ENCODE data around the gene ADAMTS2.

Gene ADAMTS2

GRCh38 chr5:179345433-179346321, at the start of gene ADAMTS2:
Gene ADAMTS2, minus strand, starts transcription at chr5:179345461. Its CDS starts 133 bp downstream, at chr5:179345328.
- DNase-seq (ENCODE audit: low read depth) = peak; percentile 72

DNA sequence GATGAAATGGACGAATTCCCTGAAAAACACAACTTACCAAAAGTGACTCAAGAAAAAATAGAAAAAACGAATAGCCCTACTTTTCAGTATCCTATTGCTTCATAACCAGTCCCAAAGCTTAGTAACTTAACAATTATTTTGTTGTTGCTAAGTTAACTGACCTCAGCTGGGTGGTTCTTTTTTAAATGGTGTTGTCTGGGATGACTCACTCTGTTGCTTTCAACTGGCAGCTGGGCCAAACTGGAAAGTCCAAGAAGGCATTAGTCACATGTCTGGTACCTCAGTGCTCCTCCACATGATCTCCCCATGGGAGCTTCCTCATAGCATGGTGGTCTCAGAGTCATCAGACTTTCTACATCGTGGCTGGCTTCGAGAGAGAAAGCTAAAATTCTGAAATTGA, 47.8 kb upstream of the ADAMTS2 start:
- peak; percentile 93 for DNase-seq (ENCODE audit: low read depth)

- DNase-seq (ENCODE audit: low read depth) = no peak
These were observed 42.2 kb upstream of the ADAMTS2 start for GRCh38 chr5:179387151-179388110.

DNA sequence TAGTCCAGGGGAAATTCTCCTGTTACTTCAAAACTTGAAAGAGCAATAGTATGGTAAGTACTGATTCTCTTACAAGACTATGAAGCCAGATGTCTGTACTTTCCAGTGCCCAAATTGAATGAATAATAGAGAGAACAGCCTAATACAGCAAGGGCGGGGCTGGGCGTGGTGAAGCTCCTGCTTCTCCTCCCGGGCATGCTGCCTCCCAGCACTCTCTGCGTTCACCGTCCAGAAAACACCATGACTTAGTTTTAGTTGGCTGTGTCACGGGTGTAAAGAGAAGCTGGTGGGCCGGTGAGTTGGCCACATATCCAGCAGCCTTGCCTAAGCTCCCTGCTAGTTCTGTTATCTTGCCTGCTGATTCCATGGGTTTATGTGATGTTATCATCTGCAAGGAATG, 40.7 kb upstream of the ADAMTS2 start:
- no peak for DNase-seq (ENCODE audit: low read depth)

DNA sequence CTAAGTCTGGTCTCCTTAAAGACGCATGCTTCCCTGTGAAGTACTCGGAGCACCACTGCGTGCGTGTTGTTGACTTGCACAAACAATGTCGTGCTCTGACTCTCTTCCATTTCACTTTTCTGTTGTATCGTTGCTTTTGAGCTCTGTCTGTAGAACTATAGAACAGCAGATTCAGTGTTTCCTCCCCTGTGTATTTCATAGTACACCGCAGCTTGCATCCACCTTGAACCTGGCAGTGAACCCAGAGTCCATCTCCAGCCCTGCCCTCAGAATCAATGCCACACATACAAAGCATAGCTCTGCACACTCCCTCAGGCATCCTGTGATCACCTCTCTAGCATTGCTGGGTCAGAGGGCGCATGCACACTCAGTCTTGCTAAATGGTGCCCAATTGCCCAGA, 37.2 kb upstream of the ADAMTS2 start:
- no peak for DNase-seq (ENCODE audit: low read depth)

- no peak for DNase-seq (ENCODE audit: low read depth)
These were observed 36.4 kb upstream of the ADAMTS2 start for GRCh38 chr5:179381691-179382090.

DNA sequence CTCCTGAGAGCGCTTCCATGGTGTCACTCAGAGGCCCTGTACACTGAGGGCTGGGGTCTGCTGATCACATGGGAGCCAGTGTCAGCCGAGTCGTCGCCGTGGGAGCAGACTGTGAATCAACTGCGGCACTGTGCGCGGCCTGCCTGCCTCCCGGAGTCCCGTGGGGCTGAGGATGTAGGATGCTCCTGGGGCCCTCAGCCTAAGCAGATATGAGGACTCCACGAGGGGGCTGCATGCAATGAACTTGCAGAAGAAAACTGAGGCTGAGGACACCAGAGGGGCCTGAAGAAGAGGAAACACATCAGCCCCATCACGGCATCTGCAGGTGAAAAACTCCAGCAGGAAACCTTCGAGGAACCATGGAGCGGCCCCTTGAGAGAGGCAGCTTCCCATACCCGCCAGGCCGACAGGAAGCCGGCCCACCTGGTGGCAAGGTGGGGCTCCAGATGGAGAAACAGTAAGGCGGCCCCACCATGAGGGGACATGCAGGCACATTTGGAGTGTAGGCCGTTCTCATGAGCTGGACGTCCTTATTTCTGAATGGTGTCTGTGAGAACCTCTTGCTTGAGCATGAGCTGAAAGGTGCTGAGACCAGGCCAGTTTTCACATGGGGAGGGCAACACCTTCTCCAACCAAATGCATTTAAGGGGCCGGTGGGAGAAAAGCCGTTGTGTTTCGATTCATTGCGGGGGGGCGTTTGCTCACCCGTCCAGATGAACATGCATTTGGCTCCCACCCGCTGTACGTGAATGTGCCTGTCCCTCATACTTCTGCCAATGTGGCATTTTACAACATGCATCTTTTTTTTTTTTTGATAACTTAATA, 35.2 kb upstream of the ADAMTS2 start:
- DNase-seq (ENCODE audit: low read depth) = no peak

DNA sequence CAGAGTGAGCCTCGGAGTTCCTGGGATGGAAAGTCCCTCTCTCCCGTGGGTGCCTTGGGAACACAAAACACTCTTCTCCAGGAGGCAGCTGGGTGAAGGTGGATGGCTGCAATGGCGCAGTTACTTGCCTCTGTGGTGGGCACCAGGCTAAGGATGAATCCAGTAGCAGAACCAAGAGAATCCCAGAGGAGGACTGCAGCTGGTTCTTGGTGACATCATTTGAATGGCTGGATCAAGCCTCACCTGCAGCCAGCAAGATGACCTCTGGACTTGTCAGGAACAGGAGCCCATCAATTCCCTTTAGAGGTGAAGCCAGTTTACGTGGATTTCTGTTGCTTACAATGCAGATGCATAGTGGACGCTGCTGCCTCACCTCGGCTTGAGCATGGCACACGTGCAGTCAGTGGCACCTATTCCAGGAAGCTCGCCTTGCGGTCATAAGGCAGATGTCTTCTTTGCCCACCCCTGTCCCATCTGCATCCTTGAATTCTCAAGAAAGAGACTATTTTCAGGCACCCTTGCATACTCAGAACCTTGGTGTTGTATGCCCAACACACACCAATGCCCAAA, 34.1 kb upstream of the ADAMTS2 start:
- DNase-seq (ENCODE audit: low read depth) = no peak

DNA sequence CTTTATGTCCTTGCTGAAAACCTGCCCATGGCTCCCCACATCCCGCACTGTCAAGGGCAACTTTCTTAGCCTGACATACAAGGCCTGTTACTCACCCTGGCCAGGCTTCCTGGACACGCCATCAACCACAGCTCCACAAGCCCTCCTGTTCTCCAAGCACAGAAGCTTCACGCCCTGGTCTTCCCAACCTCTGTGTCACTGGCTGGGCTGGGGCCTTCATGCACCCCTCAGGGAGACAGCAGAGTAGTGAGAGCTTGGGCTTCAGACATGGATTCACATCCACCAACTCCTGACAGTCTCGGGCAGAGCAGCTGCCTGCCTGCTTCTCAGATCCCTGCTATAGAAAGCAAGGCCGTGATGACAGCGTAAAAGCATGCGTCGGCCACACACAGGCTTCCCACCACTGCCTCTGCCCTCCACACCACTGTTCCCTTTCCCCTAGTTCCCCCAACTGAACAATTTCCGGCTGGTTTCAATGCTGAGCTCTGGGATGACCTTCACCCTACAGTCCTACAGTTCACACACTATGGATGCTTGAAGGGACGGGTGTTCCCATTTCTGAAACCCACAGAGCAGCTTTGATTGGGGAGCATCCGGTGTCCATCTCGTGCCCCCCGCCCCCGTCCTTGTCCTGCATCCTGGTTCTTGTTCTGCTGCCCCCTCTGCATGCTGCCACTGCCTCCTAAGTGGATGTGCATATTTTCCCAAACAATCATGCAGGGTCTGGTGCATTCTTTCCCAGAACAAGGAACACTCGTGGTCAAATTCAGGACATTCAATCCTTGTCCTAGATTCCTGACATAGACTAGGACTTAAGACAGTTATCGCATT, 33.4 kb upstream of the ADAMTS2 start:
- DNase-seq (ENCODE audit: low read depth) = peak; percentile 86

DNA sequence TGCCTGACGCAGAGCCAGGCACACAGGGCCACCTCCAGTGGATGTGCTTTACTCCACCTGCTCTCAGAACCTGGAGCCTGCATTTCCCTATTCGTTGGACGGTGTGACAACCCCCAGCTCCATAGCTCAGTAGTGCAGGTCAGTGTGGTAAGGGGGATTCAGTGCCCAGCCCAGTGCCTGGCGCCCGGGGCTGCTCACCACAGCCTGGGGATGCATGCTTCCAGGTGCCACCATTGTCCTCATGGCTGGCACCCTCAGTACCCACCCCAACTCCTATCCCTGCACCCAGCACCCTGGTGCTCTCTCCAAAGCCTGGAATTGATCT, 32.8 kb upstream of the ADAMTS2 start:
- DNase-seq (ENCODE audit: low read depth) = no peak

GRCh38 chr5:179377421-179378115, 32.3 kb upstream of the ADAMTS2 start:
- DNase-seq (ENCODE audit: low read depth) = no peak

DNA sequence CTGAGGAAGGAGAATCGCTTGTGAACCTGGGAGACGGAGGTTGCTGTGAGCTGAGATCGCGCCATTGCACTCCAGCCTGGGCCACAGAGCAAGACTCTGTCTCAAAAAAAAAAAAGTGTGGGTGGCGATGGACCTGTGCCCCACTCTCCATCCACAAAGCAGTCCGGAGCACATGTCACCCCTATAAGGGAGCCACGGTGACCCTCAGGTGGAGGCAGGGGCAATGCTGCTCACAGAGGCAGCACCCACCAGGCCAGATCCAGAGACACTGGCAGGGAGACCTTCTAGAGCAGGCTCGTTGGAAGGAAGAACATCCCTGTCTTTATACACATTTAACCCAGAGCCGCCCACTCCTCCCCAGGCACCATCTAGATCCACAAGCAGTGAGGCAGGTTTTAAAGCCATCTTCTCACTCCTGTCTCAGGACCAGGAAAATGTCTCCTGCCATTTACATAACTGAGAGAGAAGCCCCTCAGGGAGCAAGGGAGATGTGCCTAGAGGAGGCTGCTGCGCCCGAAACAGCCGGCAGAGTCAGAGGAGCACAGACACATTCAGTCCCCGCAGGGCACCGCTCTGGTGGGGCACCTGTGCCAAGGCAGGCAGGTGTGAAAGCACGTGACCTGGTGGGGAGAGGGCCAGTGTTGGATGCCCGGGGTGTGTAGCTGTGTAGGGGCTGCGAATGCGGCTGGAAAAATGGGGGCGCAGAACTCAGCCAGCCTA, 31.6 kb upstream of the ADAMTS2 start:
- no peak for DNase-seq (ENCODE audit: low read depth)

DNA sequence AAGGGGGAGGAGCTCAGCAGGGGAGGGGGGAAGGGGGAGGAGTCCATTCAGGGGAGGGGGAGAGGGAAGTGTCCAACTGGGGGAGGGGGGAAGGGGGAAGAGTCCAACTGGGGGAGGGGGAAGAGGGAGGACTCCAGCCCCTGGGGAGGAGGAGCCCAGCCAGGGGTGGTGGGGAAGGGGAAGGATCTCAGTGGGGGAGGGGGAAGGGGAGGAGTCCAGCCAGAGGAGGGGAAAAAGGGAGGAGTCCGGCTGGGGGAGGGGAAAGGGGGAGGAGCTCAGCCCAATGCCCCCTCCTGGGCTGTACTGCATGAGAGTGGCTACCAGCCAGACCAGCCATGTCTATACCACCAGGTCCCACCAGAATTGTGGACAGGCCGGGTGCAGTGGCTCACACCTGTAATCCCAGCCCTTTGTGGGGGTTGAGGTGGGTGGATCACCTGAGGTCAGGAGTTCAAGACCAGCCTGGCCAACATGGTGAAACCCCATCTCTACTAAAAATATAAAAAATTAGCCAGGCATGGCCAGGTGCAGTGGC, 30.6 kb upstream of the ADAMTS2 start:
- DNase-seq (ENCODE audit: low read depth) = no peak

DNA sequence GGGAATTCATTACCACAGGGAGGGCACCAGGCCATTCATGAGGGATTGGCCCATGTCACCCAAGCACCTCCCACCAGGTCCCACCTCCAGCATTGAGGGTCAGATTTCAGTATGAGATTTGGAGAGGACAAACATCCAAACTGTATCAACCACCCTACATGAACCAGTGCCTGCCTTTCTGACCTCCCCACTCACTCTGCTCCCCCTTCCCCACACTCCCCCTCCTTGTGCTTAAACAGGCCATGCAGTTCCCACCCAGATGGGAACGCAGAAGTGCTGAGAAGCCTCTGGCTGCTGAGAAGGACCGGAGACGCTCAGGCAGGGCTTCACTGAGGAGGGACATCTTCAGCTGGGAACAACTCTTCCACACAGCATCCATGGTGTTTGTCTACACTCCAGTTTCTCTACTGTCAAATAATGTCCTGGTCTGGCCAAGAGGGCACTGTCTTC, 30.0 kb upstream of the ADAMTS2 start:
- no peak for DNase-seq (ENCODE audit: low read depth)

DNA sequence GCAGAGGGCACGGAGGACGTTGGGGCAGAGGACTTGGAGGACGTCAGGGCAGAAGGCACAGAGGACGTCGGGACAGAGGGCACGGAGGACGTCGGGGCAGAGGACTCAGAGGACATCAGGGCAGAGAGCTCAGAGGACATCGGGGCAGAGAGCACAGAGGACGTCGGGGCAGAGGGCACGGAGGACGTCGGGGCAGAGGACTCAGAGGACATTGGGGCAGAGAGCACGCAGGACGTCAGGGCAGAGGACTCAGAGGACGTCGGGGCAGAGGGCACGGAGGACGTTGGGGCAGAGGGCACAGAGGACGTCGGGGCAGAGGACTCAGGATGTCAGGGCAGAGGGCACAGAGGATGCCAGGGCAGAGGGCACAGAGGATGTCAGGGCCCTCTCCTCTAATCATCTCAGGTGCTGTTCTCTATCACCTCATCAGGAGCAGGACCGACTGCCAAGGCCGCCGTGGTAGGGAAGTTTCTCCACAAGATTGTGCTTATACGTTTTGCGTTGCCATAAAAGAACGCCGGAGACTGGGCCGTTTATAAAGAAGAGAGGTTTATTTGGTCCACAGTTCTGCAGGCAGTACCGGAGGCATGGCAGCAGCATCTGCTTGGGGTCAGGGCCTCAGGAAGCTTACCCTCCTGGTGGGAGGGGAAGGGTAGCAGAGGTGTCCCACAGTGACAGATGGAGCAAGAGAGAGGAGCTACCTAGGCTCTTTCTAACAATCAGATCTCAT, 29.4 kb upstream of the ADAMTS2 start:
- no peak for DNase-seq (ENCODE audit: low read depth)

GRCh38 chr5:179373961-179374505, 28.8 kb upstream of the ADAMTS2 start:
- no peak for DNase-seq (ENCODE audit: low read depth)

- no peak for DNase-seq (ENCODE audit: low read depth)
These were observed 28.1 kb upstream of the ADAMTS2 start for GRCh38 chr5:179373101-179373934.

Measured in ELR (cell line).